Stimulated activated naive CD8-positive, alpha-beta T cell treated with anti-CD3 and anti-CD28 coated beads, Interleukin-15, Interleukin-2, amounts not matched to agents 100 ng/mL and 50 ng/mL, for 24 hours (primary cell): ENCODE data around the gene RBAK.
"Not testable (repeated sequence)": the region's sequence is repeated elsewhere in the genome, so short reads cannot be mapped to it uniquely, and the experiment has no call there.

ENCODE experiments used
- H3K27ac Mint-ChIP-seq: one replicate; pipeline ENCODE4 v1.8.0; 2021; ENCODE audit warnings: mild to moderate bottlenecking, mixed read lengths
- H3K27me3 Mint-ChIP-seq: one replicate; pipeline ENCODE4 v1.8.0; 2021; ENCODE audit warnings: mixed read lengths
- H3K36me3 Mint-ChIP-seq: one replicate; pipeline ENCODE4 v1.8.0; 2021; ENCODE audit warnings: low read depth, mixed read lengths
- H3K4me1 Mint-ChIP-seq: one replicate; pipeline ENCODE4 v1.8.0; 2021; ENCODE audit warnings: low read depth, mixed read lengths
- H3K4me3 Mint-ChIP-seq: one replicate; pipeline ENCODE4 v1.8.0; 2021; ENCODE audit warnings: mild to moderate bottlenecking, mixed read lengths
- H3K9me3 Mint-ChIP-seq: one replicate; pipeline ENCODE4 v1.8.0; 2021; ENCODE audit warnings: mixed read lengths

Gene RBAK

GRCh38 chr7:5077740-5078139 is 32.1 kb downstream of the RBAK start:
- Mint-ChIP-seq H3K27ac (no peak overlapping the region), H3K4me3 (no peak overlapping the region), H3K4me1 (no peaks in the 10 kb centered on the region)

GRCh38 chr7:5082806-5083205 is 37.1 kb downstream of the RBAK start:
- Mint-ChIP-seq H3K27me3 (peaks cover 17% of the 10 kb centered on the region), H3K4me3 (no peak overlapping the region)

More at GRCh38 chr7:5077740-5078139, 32.1 kb downstream of the RBAK start:
- H3K27me3 Mint-ChIP-seq: peaks cover 10% of the 10 kb centered on the region
- no peaks in the 10 kb centered on the region for H3K9me3 Mint-ChIP-seq
- no peaks in the 10 kb centered on the region for H3K36me3 Mint-ChIP-seq

GRCh38 chr7:5083311-5083711 is 37.7 kb downstream of the RBAK start:
- no peaks in the 10 kb centered on the region for H3K9me3 Mint-ChIP-seq
- H3K27me3 Mint-ChIP-seq: peaks cover 17% of the 10 kb centered on the region
- no peaks in the 10 kb centered on the region for H3K4me1 Mint-ChIP-seq
- H3K4me3 Mint-ChIP-seq: no peak overlapping the region
- no peak overlapping the region for H3K27ac Mint-ChIP-seq
- H3K36me3 Mint-ChIP-seq: no peaks in the 10 kb centered on the region

More at GRCh38 chr7:5082806-5083205, 37.1 kb downstream of the RBAK start:
- Mint-ChIP-seq H3K4me1 (no peaks in the 10 kb centered on the region), H3K36me3 (no peaks in the 10 kb centered on the region), H3K9me3 (no peaks in the 10 kb centered on the region), H3K27ac (no peak overlapping the region)

- H3K27me3 Mint-ChIP-seq: peaks cover 13% of the 10 kb centered on the region
- no peaks in the 10 kb centered on the region for H3K36me3 Mint-ChIP-seq
- H3K27ac Mint-ChIP-seq: no peak overlapping the region
- H3K9me3 Mint-ChIP-seq: no peaks in the 10 kb centered on the region
- H3K4me3 Mint-ChIP-seq: no peak overlapping the region
- H3K4me1 Mint-ChIP-seq: no peaks in the 10 kb centered on the region
These were observed 40.6 kb downstream of the RBAK start for GRCh38 chr7:5086256-5086655.

- H3K4me1 Mint-ChIP-seq, H3K4me3 Mint-ChIP-seq, H3K9me3 Mint-ChIP-seq, H3K36me3 Mint-ChIP-seq, H3K27ac Mint-ChIP-seq: not testable (repeated sequence)
- peaks cover 13% of the 10 kb centered on the region for H3K27me3 Mint-ChIP-seq
These were observed 42.7 kb downstream of the RBAK start for GRCh38 chr7:5088228-5088833.

- Mint-ChIP-seq H3K4me1 (no peaks in the 10 kb centered on the region), H3K27me3 (peaks cover 10% of the 10 kb centered on the region), H3K36me3 (no peaks in the 10 kb centered on the region), H3K4me3 (no peak overlapping the region), H3K9me3 (peaks cover 8% of the 10 kb centered on the region), H3K27ac (no peak overlapping the region)
These were observed 43.2 kb downstream of the RBAK start for GRCh38 chr7:5088906-5089305.

- H3K4me1 Mint-ChIP-seq: no peaks in the 10 kb centered on the region
- H3K36me3 Mint-ChIP-seq: no peaks in the 10 kb centered on the region
- no peak overlapping the region for H3K27ac Mint-ChIP-seq
- peaks cover 27% of the 10 kb centered on the region for H3K9me3 Mint-ChIP-seq
- no peak overlapping the region for H3K4me3 Mint-ChIP-seq
- no peaks in the 10 kb centered on the region for H3K27me3 Mint-ChIP-seq
These were observed 48.3 kb downstream of the RBAK start for GRCh38 chr7:5093948-5094347.

- H3K4me3 Mint-ChIP-seq: no peak overlapping the region
- H3K27me3 Mint-ChIP-seq: no peaks in the 10 kb centered on the region
- H3K27ac Mint-ChIP-seq: no peak overlapping the region
- no peaks in the 10 kb centered on the region for H3K4me1 Mint-ChIP-seq
- H3K9me3 Mint-ChIP-seq: peaks cover 27% of the 10 kb centered on the region
- H3K36me3 Mint-ChIP-seq: no peaks in the 10 kb centered on the region
These were observed 49.0 kb downstream of the RBAK start for GRCh38 chr7:5094641-5095040.

- Mint-ChIP-seq H3K27me3 (peaks cover 10% of the 10 kb centered on the region), H3K4me1 (no peaks in the 10 kb centered on the region), H3K4me3 (no peak overlapping the region), H3K9me3 (no peaks in the 10 kb centered on the region), H3K27ac (no peak overlapping the region), H3K36me3 (no peaks in the 10 kb centered on the region)
These were observed 70.7 kb downstream of the RBAK start for GRCh38 chr7:5116359-5116758.

- Mint-ChIP-seq H3K27me3 (peaks cover 10% of the 10 kb centered on the region), H3K9me3 (no peaks in the 10 kb centered on the region), H3K4me3 (no peak overlapping the region), H3K36me3 (no peaks in the 10 kb centered on the region), H3K27ac (no peak overlapping the region), H3K4me1 (no peaks in the 10 kb centered on the region)
These were observed 71.7 kb downstream of the RBAK start for GRCh38 chr7:5117095-5117970.
